Activated naive CD4-positive, alpha-beta T cell (primary cell): ENCODE results near the gene OSCP1.
"Not testable (repeated sequence)": the region's sequence is repeated elsewhere in the genome, so short reads cannot be mapped to it uniquely, and the experiment has no call there.

ENCODE experiments used
- DNase-seq, 4 experiments: peaks; one replicate each; lab custom pipeline; 2025; lab: John Stamatoyannopoulos, UW

OSCP1 gene

GRCh38 chr1:36450270-36450918 lies at the start of gene OSCP1:
OSCP1 (minus strand) TSS chr1:36450451; CDS start chr1:36450369, 82 bp downstream.
- peak; percentile 62 to 72 (median 66) for DNase-seq

GRCh38 chr1:36497207-36497606 lies 47.0 kb upstream of the OSCP1 start:
- DNase-seq = no peak

- no peak for DNase-seq
Observed at GRCh38 chr1:36494971-36495370, 44.7 kb upstream of the OSCP1 start.

- DNase-seq = no peak
Observed at GRCh38 chr1:36493524-36493923, 43.3 kb upstream of the OSCP1 start.

- DNase-seq = no peak
Observed at GRCh38 chr1:36492491-36492890, 42.2 kb upstream of the OSCP1 start.

- not testable (repeated sequence) for DNase-seq
Observed at GRCh38 chr1:36489258-36490051, 39.2 kb upstream of the OSCP1 start.

- DNase-seq = no peak
Observed at GRCh38 chr1:36487906-36488305, 37.7 kb upstream of the OSCP1 start.

GRCh38 chr1:36487336-36487725 lies 37.1 kb upstream of the OSCP1 start:
- not testable (repeated sequence) for DNase-seq

GRCh38 chr1:36486439-36487335 lies 36.4 kb upstream of the OSCP1 start:
- no peak for DNase-seq

- DNase-seq = no peak
Observed at GRCh38 chr1:36486093-36486438, 35.8 kb upstream of the OSCP1 start.

GRCh38 chr1:36484099-36484498 lies 33.8 kb upstream of the OSCP1 start:
- DNase-seq = no peak

GRCh38 chr1:36482724-36483388 lies 32.6 kb upstream of the OSCP1 start, which contains the start of gene CSF3R:
CSF3R (minus strand) TSS chr1:36482913; CDS start chr1:36479496, 3,417 bp downstream.
- no peak for DNase-seq

- no peak for DNase-seq
Observed at GRCh38 chr1:36481771-36482723, 31.8 kb upstream of the OSCP1 start.

GRCh38 chr1:36481091-36481490 lies 30.8 kb upstream of the OSCP1 start:
- no peak for DNase-seq

- DNase-seq = no peak
Observed at GRCh38 chr1:36480161-36480560, 29.9 kb upstream of the OSCP1 start.

- DNase-seq = no peak
Observed at GRCh38 chr1:36479505-36480051, 29.3 kb upstream of the OSCP1 start.

- DNase-seq = not testable (repeated sequence)
Observed at GRCh38 chr1:36477615-36478014, 27.4 kb upstream of the OSCP1 start.

- no peak for DNase-seq
Observed at GRCh38 chr1:36476945-36477344, 26.7 kb upstream of the OSCP1 start.

GRCh38 chr1:36475910-36476604 lies 25.8 kb upstream of the OSCP1 start:
- DNase-seq = no peak

GRCh38 chr1:36475341-36475740 lies 25.1 kb upstream of the OSCP1 start:
- DNase-seq = no peak
